Muscle of leg (tissue), 11 donors: Measurements from ENCODE around the gene LMNTD2. TPM values are rescaled to one million over a fixed set of nuclear protein-coding genes. Genes with fewer than 3 reads are reported as not detected.

Experiments
- DNase-seq: peaks from one replicate; pipeline ENCODE4 v3.0.0; 2013
- H3K27ac ChIP-seq: one replicate; pipeline ENCODE4 v1.5.1; 2013; ENCODE audit warnings: mild to moderate bottlenecking, low read length, control low read depth
- H3K27me3 ChIP-seq: one replicate; pipeline ENCODE4 v1.6.1; 2013; ENCODE audit warnings: low read length; ENCODE audit not compliant: control insufficient read depth, insufficient read depth
- H3K36me3 ChIP-seq: one replicate; pipeline ENCODE4 v1.6.1; 2013; ENCODE audit warnings: low read length; ENCODE audit not compliant: control insufficient read depth, insufficient read depth
- H3K4me1 ChIP-seq: one replicate; pipeline ENCODE4 v1.6.1; 2013; ENCODE audit warnings: low read length; ENCODE audit not compliant: control insufficient read depth, insufficient read depth
- H3K4me3 ChIP-seq: one replicate; pipeline ENCODE4 v1.5.1; 2013; ENCODE audit warnings: low read length, control low read depth
- H3K9me3 ChIP-seq: replicated peaks from 2 replicates; pipeline ENCODE4 v1.6.1; 2013; ENCODE audit warnings: low read depth, low read length; ENCODE audit not compliant: control insufficient read depth
- WGBS: methylation state at CpG from one replicate; pipeline ENCODE4 v1.1.5; 2013; ENCODE audit warnings: missing lambda C conversion rate; ENCODE audit not compliant: insufficient coverage; 5-methylcytosine and 5-hydroxymethylcytosine counted together
- polyA plus RNA-seq, 8 donors: library from polyadenylated mRNA; unstranded; fragments of 120-200 nt; gene quantifications; one replicate each; pipeline versions ENCODE4 v1.2.1 to v1.2.3, GENCODE V29; 2013; ENCODE audit warnings: inconsistent platforms in 1 of 8, low replicate concordance in 1 of 8; ENCODE audit not compliant: insufficient read length in 8 of 8, insufficient read depth in 1 of 8
- total RNA-seq: library from RNA; stranded (reverse); fragments of 120-200 nt; gene quantifications from one replicate; pipeline ENCODE4 v1.2.4, GENCODE V29; 2013

The LMNTD2 gene
- total and polyA plus RNA-seq, 9 donors: 0.22 to 1.5 (median 0.57) TPM

GRCh38 chr11:601573-602245 is 41.2 kb upstream of the LMNTD2 start:
- DNase-seq: no peak
- Histone ChIP-seq H3K27ac (no peak overlapping the region), H3K27me3 (no peaks in the 10 kb centered on the region), H3K9me3 (no peaks in the 10 kb centered on the region), H3K36me3 (peaks cover 82% of the 10 kb centered on the region), H3K4me1 (no peaks in the 10 kb centered on the region), H3K4me3 (no peak overlapping the region)
- 94% methylated on average over 14 of the region's 23 CpGs for WGBS

DNA sequence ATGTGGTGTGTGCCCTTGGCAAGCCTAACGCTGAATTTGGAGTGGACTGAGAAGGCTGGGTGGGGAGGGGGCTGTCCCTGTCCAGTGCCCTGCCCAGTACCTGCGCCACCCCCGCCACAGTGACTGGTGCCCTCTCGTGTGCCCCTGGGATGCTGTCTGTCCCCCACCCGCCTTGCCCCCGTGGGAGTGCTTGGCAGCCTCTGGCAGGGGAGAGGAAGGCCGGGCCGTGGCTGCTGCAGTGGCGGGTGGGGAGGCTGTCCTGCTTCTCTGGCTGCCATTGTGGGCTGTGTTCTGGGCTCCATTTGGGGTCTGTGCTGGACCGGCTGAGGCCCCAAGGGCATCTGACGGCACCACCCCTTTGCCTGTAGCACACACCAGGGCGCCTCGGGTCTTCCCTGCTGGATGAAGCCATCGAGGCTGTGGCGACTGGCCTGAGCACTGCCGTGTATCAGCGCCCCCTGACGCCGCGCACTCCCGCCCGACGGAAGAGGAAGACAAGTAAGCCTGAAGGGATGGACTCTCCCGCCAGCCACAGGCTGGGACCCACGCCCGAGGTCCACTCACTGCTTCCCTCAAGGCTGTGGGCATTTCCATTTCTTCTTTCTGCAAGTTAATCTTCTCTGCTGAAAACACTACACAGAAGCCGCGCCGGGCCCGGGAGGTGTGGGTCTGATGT is 37.6 kb upstream of the LMNTD2 start:
- no peak for DNase-seq
- Histone ChIP-seq H3K27ac (no peak overlapping the region), H3K36me3 (peaks cover 81% of the 10 kb centered on the region), H3K27me3 (no peaks in the 10 kb centered on the region), H3K9me3 (no peaks in the 10 kb centered on the region), H3K4me3 (no peak overlapping the region), H3K4me1 (no peaks in the 10 kb centered on the region)
- 91% methylated on average over 29 of the region's 30 CpGs for WGBS

GRCh38 chr11:597166-597725 is 36.7 kb upstream of the LMNTD2 start:
- DNase-seq: no peak
- WGBS: 86% methylated on average over 14 of the region's 29 CpGs
- Histone ChIP-seq H3K9me3 (no peaks in the 10 kb centered on the region), H3K36me3 (peaks cover 84% of the 10 kb centered on the region), H3K27ac (no peak overlapping the region), H3K4me1 (no peaks in the 10 kb centered on the region), H3K4me3 (no peak overlapping the region), H3K27me3 (no peaks in the 10 kb centered on the region)

DNA sequence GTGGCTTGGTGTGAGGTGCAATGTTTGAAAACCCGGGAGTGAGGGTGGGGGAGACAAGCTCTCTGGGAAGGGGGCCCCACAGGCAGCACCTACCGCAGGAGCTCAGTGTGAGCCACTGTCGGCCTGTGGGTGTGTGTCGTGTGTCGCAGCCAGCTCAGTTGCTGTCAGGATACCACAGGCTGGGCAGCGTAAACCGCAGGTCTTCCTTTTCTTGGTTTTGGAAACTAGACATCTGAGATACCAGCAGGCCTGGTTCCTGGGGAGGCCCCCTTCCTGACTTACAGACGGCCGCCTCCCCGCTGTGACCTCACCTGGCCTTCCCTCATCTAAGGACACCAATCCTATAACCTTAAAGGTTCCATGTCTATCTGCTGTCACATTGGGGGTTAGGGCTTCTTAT is 35.8 kb upstream of the LMNTD2 start:
- H3K36me3 ChIP-seq: peaks cover 82% of the 10 kb centered on the region
- no peak for DNase-seq

DNA sequence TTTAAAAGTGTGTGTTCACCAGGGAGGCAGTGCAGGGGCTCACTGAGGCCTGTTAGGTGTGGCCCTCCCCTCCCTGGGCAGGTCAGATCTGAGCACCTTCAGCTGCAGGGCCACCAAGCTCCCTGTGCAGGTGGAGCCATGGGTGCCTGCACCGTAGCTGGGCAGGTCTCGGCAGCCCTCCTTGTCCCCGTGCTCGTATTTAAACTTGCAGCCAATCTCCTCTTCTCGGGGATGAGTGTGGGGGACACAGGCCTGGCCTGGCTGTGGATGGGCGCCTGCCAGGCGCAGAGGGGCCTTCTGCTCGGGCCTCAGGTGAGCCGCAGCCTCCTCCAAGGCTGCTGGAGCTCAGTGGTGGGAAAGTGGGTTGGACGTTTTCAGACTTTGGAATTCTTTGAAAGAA is 34.9 kb upstream of the LMNTD2 start:
- no peak for DNase-seq
- Histone ChIP-seq H3K27ac (no peak overlapping the region), H3K9me3 (no peaks in the 10 kb centered on the region), H3K27me3 (no peaks in the 10 kb centered on the region), H3K4me1 (no peaks in the 10 kb centered on the region), H3K4me3 (no peak overlapping the region), H3K36me3 (peaks cover 86% of the 10 kb centered on the region)
- WGBS: 92% methylated on average over 10 of the region's 10 CpGs

More for the DNA sequence above, 35.8 kb upstream of the LMNTD2 start:
- no peak overlapping the region for H3K27ac ChIP-seq
- no peaks in the 10 kb centered on the region for H3K4me1 ChIP-seq
- H3K9me3 ChIP-seq: no peaks in the 10 kb centered on the region
- H3K4me3 ChIP-seq: no peak overlapping the region
- 91% methylated on average over 7 of the region's 10 CpGs for WGBS
- no peaks in the 10 kb centered on the region for H3K27me3 ChIP-seq

DNA sequence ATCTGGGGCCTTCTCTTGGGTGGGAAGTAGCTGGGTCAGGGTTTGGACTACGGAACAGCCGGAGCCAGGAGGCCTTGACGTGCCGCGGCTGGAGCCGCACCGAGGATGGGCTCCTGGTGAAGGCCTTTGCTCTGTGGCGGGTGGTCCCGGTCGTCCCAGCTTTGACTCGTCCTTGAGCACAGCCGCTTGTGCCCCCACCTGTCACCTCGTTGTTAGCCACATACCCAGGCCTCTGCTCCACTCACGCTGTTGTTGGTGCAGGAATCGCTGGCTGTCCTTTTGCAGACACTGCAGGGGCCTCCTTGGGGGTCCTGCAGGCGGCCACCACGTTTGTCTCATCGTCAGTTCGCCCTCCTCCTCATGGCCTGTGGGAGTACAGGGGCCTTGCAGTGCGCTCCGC is 32.8 kb upstream of the LMNTD2 start:
- 90% methylated on average over 21 of the region's 21 CpGs for WGBS

GRCh38 chr11:592918-593317 is 32.4 kb upstream of the LMNTD2 start:
- 100% methylated on average over 3 of the region's 10 CpGs for WGBS
- Histone ChIP-seq H3K27me3 (no peaks in the 10 kb centered on the region), H3K27ac (no peak overlapping the region), H3K9me3 (no peaks in the 10 kb centered on the region), H3K4me1 (no peaks in the 10 kb centered on the region), H3K36me3 (peaks cover 86% of the 10 kb centered on the region), H3K4me3 (no peak overlapping the region)
- no peak for DNase-seq

More for the DNA sequence above, 32.8 kb upstream of the LMNTD2 start:
- H3K4me3 ChIP-seq: no peak overlapping the region
- no peaks in the 10 kb centered on the region for H3K4me1 ChIP-seq
- no peak overlapping the region for H3K27ac ChIP-seq
- H3K27me3 ChIP-seq: no peaks in the 10 kb centered on the region
- no peaks in the 10 kb centered on the region for H3K9me3 ChIP-seq
- H3K36me3 ChIP-seq: peaks cover 86% of the 10 kb centered on the region
- no peak for DNase-seq

DNA sequence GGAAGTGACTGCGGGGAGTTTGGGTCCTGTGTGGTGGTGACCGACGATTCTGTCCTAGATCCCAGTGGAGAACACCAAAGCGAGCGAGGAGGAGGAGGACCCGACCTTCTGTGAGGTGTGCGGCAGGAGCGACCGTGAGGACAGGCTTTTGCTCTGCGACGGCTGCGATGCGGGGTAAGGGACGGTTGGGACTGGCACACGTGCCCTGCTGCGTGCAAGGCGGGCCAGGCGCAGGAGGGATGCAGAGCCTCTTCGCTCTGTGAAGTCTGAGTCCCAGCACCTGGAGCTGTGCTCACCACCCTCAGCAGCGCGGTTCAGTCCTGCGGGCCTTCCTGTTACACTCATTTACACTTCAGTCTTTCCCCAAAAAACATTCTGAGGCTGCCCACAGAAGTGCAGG is 32.0 kb upstream of the LMNTD2 start:
- no peaks in the 10 kb centered on the region for H3K4me1 ChIP-seq

GRCh38 chr11:590997-591396 is 30.5 kb upstream of the LMNTD2 start:
- Histone ChIP-seq H3K27me3 (no peaks in the 10 kb centered on the region), H3K4me3 (no peak overlapping the region), H3K36me3 (peaks cover 87% of the 10 kb centered on the region), H3K9me3 (no peaks in the 10 kb centered on the region), H3K4me1 (no peaks in the 10 kb centered on the region), H3K27ac (no peak overlapping the region)
- DNase-seq: no peak
- 100% methylated on average over 1 of the region's 11 CpGs for WGBS

More for the DNA sequence above, 32.0 kb upstream of the LMNTD2 start:
- Histone ChIP-seq H3K36me3 (peaks cover 86% of the 10 kb centered on the region), H3K27me3 (no peaks in the 10 kb centered on the region), H3K4me3 (no peak overlapping the region), H3K27ac (no peak overlapping the region), H3K9me3 (no peaks in the 10 kb centered on the region)
- no peak for DNase-seq
- 97% methylated on average over 21 of the region's 22 CpGs for WGBS

DNA sequence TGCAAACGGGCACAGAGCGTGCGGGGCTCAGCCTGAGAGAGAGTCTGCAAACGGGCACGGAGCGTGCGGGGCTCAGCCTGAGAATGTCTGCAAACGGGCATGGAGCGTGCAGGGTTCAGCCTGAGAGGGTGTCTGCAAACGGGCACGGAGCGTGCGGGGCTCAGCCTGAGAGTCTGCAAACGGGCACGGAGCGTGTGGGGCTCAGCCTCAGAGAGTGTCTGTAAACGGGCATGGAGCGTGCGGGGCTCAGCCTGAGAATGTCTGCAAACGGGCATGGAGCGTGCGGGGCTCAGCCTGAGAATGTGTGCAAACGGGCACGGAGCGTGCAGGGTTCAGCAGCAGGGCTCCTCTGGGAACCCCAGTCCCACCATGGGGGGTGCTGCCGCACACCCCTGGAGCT is 29.3 kb upstream of the LMNTD2 start:
- Histone ChIP-seq H3K4me1 (no peaks in the 10 kb centered on the region), H3K27me3 (no peaks in the 10 kb centered on the region), H3K36me3 (peaks cover 83% of the 10 kb centered on the region), H3K27ac (no peak overlapping the region), H3K9me3 (no peaks in the 10 kb centered on the region), H3K4me3 (no peak overlapping the region)
- 93% methylated on average over 26 of the region's 26 CpGs for WGBS
- DNase-seq: no peak
